ENCODE data around the gene ULK4. TPM values are rescaled to one million over a fixed set of nuclear protein-coding genes. Genes with fewer than 3 reads are reported as not detected.

The ULK4 gene
- total RNA-seq, 4 donors from 2014 or later: 13.3 to 23.4 (median 17.9) TPM

GRCh38 chr3:41265823-41266273, 696.1 kb downstream of the ULK4 start:
- WGBS, 2 donors: 59 to 71% methylated on average over 3 of the region's 3 CpGs
- no peaks in the 10 kb centered on the region for H3K9me3 ChIP-seq
- no peak overlapping the region for H3K4me3 ChIP-seq
- no peaks in the 10 kb centered on the region for H3K27me3 ChIP-seq
- TF ChIP-seq POLR2A (IDR thresholded peaks at IDR 0.05) (no peak), EP300 (IDR thresholded peaks at IDR 0.05) (no peak), CTCF (IDR thresholded peaks at IDR 0.05) (no peak)
- H3K36me3 ChIP-seq: no peaks in the 10 kb centered on the region
- no peak overlapping the region for H3K27ac ChIP-seq
- DNase-seq (ENCODE audit: low spot score in 2 of 2): no peak
- H3K4me1 ChIP-seq: no peaks in the 10 kb centered on the region

- TF ChIP-seq EP300 (IDR thresholded peaks at IDR 0.05) (no peak), CTCF (IDR thresholded peaks at IDR 0.05) (no peak), POLR2A (IDR thresholded peaks at IDR 0.05) (no peak)
- no peak overlapping the region for H3K4me3 ChIP-seq
- H3K27me3 ChIP-seq: no peaks in the 10 kb centered on the region
- no peaks in the 10 kb centered on the region for H3K36me3 ChIP-seq
- no peaks in the 10 kb centered on the region for H3K4me1 ChIP-seq
- no peak overlapping the region for H3K27ac ChIP-seq
- H3K9me3 ChIP-seq: no peaks in the 10 kb centered on the region
- no peak for DNase-seq (ENCODE audit: low spot score in 2 of 2)
- 88 to 90% methylated on average over 10 to 11 of the region's 11 CpGs for WGBS, 2 donors
These were observed 696.8 kb downstream of the ULK4 start for GRCh38 chr3:41265011-41265545.

GRCh38 chr3:41260063-41260450, 701.8 kb downstream of the ULK4 start:
- Histone ChIP-seq H3K4me3 (no peak overlapping the region), H3K4me1 (no peaks in the 10 kb centered on the region), H3K27ac (no peak overlapping the region), H3K36me3 (no peaks in the 10 kb centered on the region), H3K27me3 (no peaks in the 10 kb centered on the region), H3K9me3 (no peaks in the 10 kb centered on the region)
- DNase-seq (ENCODE audit: low spot score in 2 of 2): no peak
- TF ChIP-seq POLR2A (IDR thresholded peaks at IDR 0.05): no peak
- no peak for TF ChIP-seq CTCF (IDR thresholded peaks at IDR 0.05)
- no peak for TF ChIP-seq EP300 (IDR thresholded peaks at IDR 0.05)
- WGBS, 2 donors: 94 to 97% methylated on average over 3 of the region's 3 CpGs

- Histone ChIP-seq H3K36me3 (no peaks in the 10 kb centered on the region), H3K27me3 (no peaks in the 10 kb centered on the region), H3K27ac (no peak overlapping the region), H3K4me3 (no peak overlapping the region), H3K4me1 (no peaks in the 10 kb centered on the region), H3K9me3 (no peaks in the 10 kb centered on the region)
- no peak for TF ChIP-seq EP300 (IDR thresholded peaks at IDR 0.05)
- WGBS, 2 donors: 74 to 78% methylated on average over 1 of the region's 1 CpG
- no peak for DNase-seq (ENCODE audit: low spot score in 2 of 2)
These were observed 702.3 kb downstream of the ULK4 start for GRCh38 chr3:41259449-41260062.

GRCh38 chr3:41258239-41258800, 703.6 kb downstream of the ULK4 start:
- no peaks in the 10 kb centered on the region for H3K27me3 ChIP-seq
- TF ChIP-seq EP300 (IDR thresholded peaks at IDR 0.05) (no peak), CTCF (IDR thresholded peaks at IDR 0.05) (no peak), POLR2A (IDR thresholded peaks at IDR 0.05) (no peak)
- no peaks in the 10 kb centered on the region for H3K36me3 ChIP-seq
- H3K4me1 ChIP-seq: no peaks in the 10 kb centered on the region
- WGBS, 2 donors: 61 to 66% methylated on average over 4 of the region's 4 CpGs
- H3K4me3 ChIP-seq: no peak overlapping the region
- no peaks in the 10 kb centered on the region for H3K9me3 ChIP-seq
- DNase-seq (ENCODE audit: low spot score in 2 of 2): no peak
- H3K27ac ChIP-seq: no peak overlapping the region

Data from tibial nerve (tissue), 4 donors.